Panc1 (cell line): ENCODE results near the gene PSKH1. TPM values are rescaled to one million over a fixed set of nuclear protein-coding genes. Genes with fewer than 3 reads are reported as not detected.

Experiments used
- ATAC-seq: fragments of 200-7000 bp; cut with Tn5 transposase; 2 replicates; pipeline ENCODE4 v1.9.1; 2020; ENCODE audit warnings: mild to moderate bottlenecking, moderate library complexity
- BruUV-seq: library from RNA; stranded (reverse); fragments of 400-500 nt; replicated peaks from 2 replicates; lab custom pipeline; 2021; lab: Mats Ljungman, UMichigan
- CTCF ChIA-PET: fragments of 300-600 bp; sonication (Branson Sonifier 250); formaldehyde crosslinking; loops from one replicate; lab custom pipeline; 2022; ENCODE audit warnings: antibody characterized with exemption; lab: Charles Lee
- POLR2A ChIA-PET: fragments of 300-600 bp; sonication (Branson Sonifier 250); formaldehyde crosslinking; loops from one replicate; lab custom pipeline; 2022; ENCODE audit warnings: antibody characterized with exemption; lab: Charles Lee
- DNase-seq: peaks from one replicate; pipeline ENCODE4 v3.0.0-alpha.2; 2010; ENCODE audit warnings: low read depth, low spot score
- H3K27ac ChIP-seq: 2 replicates; pipeline ENCODE4 v1.5.1; 2011; ENCODE audit warnings: mild to moderate bottlenecking, low read length, inconsistent platforms
- H3K27me3 ChIP-seq: fragments of 200-500 bp; sonication (Bioruptor generic); 2 replicates; pipeline ENCODE4 v1.6.0; 2014; ENCODE audit warnings: low read length, inconsistent platforms; ENCODE audit not compliant: control insufficient read depth, insufficient read depth
- H3K36me3 ChIP-seq: fragments of 200-500 bp; sonication (Bioruptor generic); 2 replicates; pipeline ENCODE4 v1.5.1; 2014; ENCODE audit warnings: inconsistent platforms, mild to moderate bottlenecking, low read length, moderate library complexity; ENCODE audit not compliant: control insufficient read depth, insufficient read depth
- H3K4me1 ChIP-seq: 2 replicates; pipeline ENCODE4 v1.5.1; 2011; ENCODE audit warnings: inconsistent platforms, mild to moderate bottlenecking, low read length, moderate library complexity; ENCODE audit not compliant: control insufficient read depth, insufficient read depth
- H3K4me3 ChIP-seq, 2 experiments: 2 replicates each; pipeline ENCODE4 v1.5.1; 2011 to 2012; ENCODE audit warnings: low read depth in 2 of 2, low read length in 2 of 2, mild to moderate bottlenecking in 2 of 2, inconsistent platforms in 1 of 2, moderate library complexity in 1 of 2
- H3K9me3 ChIP-seq: fragments of 200-500 bp; sonication (Bioruptor generic); 2 replicates; pipeline ENCODE4 v1.5.1; 2014; ENCODE audit warnings: low read depth, mild to moderate bottlenecking, inconsistent platforms, low read length, moderate library complexity; ENCODE audit not compliant: control insufficient read depth, insufficient read depth
- CTCF ChIP-seq: fragments of 450-650 bp; IDR thresholded peaks from 2 replicates; pipeline ENCODE4 v1.5.1; 2017; ENCODE audit warnings: mild to moderate bottlenecking
- POLR2AphosphoS5 ChIP-seq: IDR thresholded peaks from 2 replicates; pipeline ENCODE4 v1.6.1; 2012; ENCODE audit warnings: mild to moderate bottlenecking, low read depth, low read length, moderate library complexity
- REST ChIP-seq, 2 experiments: IDR thresholded peaks; 2 replicates each; pipeline ENCODE4 v1.6.1; 2011 to 2012; ENCODE audit warnings: low read depth in 2 of 2, control low read depth in 1 of 2, low read length in 1 of 2, mild to moderate bottlenecking in 1 of 2, moderate library complexity in 1 of 2; ENCODE audit not compliant: insufficient read depth in 1 of 2
- SIN3A ChIP-seq: IDR thresholded peaks from 2 replicates; pipeline ENCODE4 v1.6.1; 2012; ENCODE audit warnings: low read depth, mild to moderate bottlenecking, low read length, moderate library complexity, borderline replicate concordance; ENCODE audit not compliant: insufficient read depth
- TCF7L2 ChIP-seq: IDR thresholded peaks from 2 replicates; pipeline ENCODE4 v1.6.1; 2011; ENCODE audit warnings: mild to moderate bottlenecking, low read depth, low read length, inconsistent platforms
- in situ Hi-C: cut with HindIII; loops from 2 replicates; pipeline ENCODE4 v1.10.0; 2016; ENCODE audit warnings: low sequenced_read_pairs, low pct_unique_long_range_greater_than_20kb
- intact Hi-C: fragments of 100-400 bp; cut with micrococcal nuclease; formaldehyde crosslinking; loops from one replicate; pipeline ENCODE4 v1.10.0; 2022; ENCODE audit not compliant: unreplicated experiment
- total RNA-seq: library from RNA; stranded (reverse); gene quantifications from one replicate; pipeline ENCODE4 v1.2.1, GENCODE V29; 2021; ENCODE audit not compliant: unreplicated experiment

PSKH1 gene
- total RNA-seq, 1 experiment from 2014 or later, result 17.8 TPM

GRCh38 chr16:67941469-67942199 is 48.6 kb downstream of the PSKH1 start:
- no TSS peak for BruUV-seq
- POLR2A ChIA-PET, result no interaction called here
- ATAC-seq, result peak; percentile 4; the same call in 1 of the 2 replicates
- intact Hi-C loops, result no loop called here
- no peaks in the 10 kb centered on the region for H3K27me3 ChIP-seq
- H3K9me3 ChIP-seq, result no peaks in the 10 kb centered on the region
- TF ChIP-seq POLR2AphosphoS5 (no peak), CTCF (no peak), SIN3A (no peak), REST (IDR thresholded peaks at IDR 0.05; ENCODE audit: insufficient read depth in 1 of 2, low read depth in 2 of 2, low read length in 1 of 2) (no peak), TCF7L2 (no peak)
- H3K4me3 ChIP-seq, result no peak overlapping the region
- in situ Hi-C loops, result no loop called here
- H3K36me3 ChIP-seq, result peaks cover under 1% of the 10 kb centered on the region; the same call in 1 of the 2 replicates
- CTCF ChIA-PET, result interaction anchor here (1.0 kb wide), 1 partner anchor 19 kb away, joined by 3 read pairs; no protein-coding TSS in a partner anchor
- H3K4me1 ChIP-seq, result peaks cover 4% of the 10 kb centered on the region; the same call in 1 of the 2 replicates
- no peak overlapping the region for H3K27ac ChIP-seq
- no peak for DNase-seq

- H3K27ac ChIP-seq, result no peak overlapping the region
- peaks cover 2% of the 10 kb centered on the region; the same call in 1 of the 2 replicates for H3K4me1 ChIP-seq
- intact Hi-C loops, result no loop called here
- no TSS peak for BruUV-seq
- no peaks in the 10 kb centered on the region for H3K27me3 ChIP-seq
- no peak for DNase-seq
- TF ChIP-seq CTCF (peak; percentile 86), SIN3A (no peak), TCF7L2 (no peak)
- H3K9me3 ChIP-seq, result no peaks in the 10 kb centered on the region
- ChIA-PET POLR2A (no interaction called here), CTCF (interaction anchor here (1.0 kb wide), 2 partner anchors 18 to 46 kb away, joined by 3 read pairs; no protein-coding TSS in a partner anchor)
- no peaks in the 10 kb centered on the region for H3K36me3 ChIP-seq
- H3K4me3 ChIP-seq, result no peak overlapping the region
- in situ Hi-C loops, result no loop called here
- ATAC-seq, result peak; percentile 78
Measured at GRCh38 chr16:67942200-67942509, 49.1 kb downstream of the PSKH1 start.
